Measurements from ENCODE around the gene PLA2G2F.

- TF ChIP-seq CTCF (IDR thresholded peaks at IDR 0.05; ENCODE audit: poor library complexity) (no peak), EZH2 (IDR thresholded peaks at IDR 0.05; ENCODE audit: borderline replicate concordance) (no peak)
Measured at GRCh38 chr1:20174937-20175666, 36.0 kb downstream of the PLA2G2F start.

Measured in hepatocyte (in vitro differentiated cells).